CD14-positive monocyte (primary cell): ENCODE results near the gene CDH4. TPM values are rescaled to one million over a fixed set of nuclear protein-coding genes. Genes with fewer than 3 reads are reported as not detected.
A peak's percentile ranks its signal among the peaks of the same experiment; 100 is the strongest.

Source experiments
- DNase-seq, 3 donors: peaks; one replicate each; pipeline ENCODE4 v3.0.0-alpha.2; 2011 to 2022
- H2AFZ ChIP-seq: 2 replicates; pipeline ENCODE4 v1.6.0; 2012; ENCODE audit warnings: mild to moderate bottlenecking, low read depth, low read length, inconsistent platforms; ENCODE audit not compliant: insufficient read depth, poor library complexity, severe bottlenecking
- H3K27ac ChIP-seq, 2 donors: 1 replicate in 1 of 2; 2 replicates in 1 of 2; pipeline ENCODE4 v1.5.1; 2012 to 2013; ENCODE audit warnings: low read length in 2 of 2, control low read depth in 1 of 2, inconsistent platforms in 1 of 2, low read depth in 1 of 2, mild to moderate bottlenecking in 1 of 2
- H3K27me3 ChIP-seq, 2 donors: one replicate each; pipeline versions ENCODE4 v1.6.0 to v1.6.1; 2011 to 2013; ENCODE audit warnings: low read length in 2 of 2; ENCODE audit not compliant: control insufficient read depth in 2 of 2, insufficient read depth in 2 of 2
- H3K36me3 ChIP-seq, 2 donors: replicated peaks in 1 of 2; 1 replicate in 1 of 2; 2 replicates in 1 of 2; pipeline versions ENCODE4 v1.5.1 to v1.6.1; 2012 to 2013; ENCODE audit warnings: low read length in 2 of 2, control low read depth in 1 of 2, inconsistent platforms in 1 of 2, mild to moderate bottlenecking in 1 of 2; ENCODE audit not compliant: insufficient read depth in 2 of 2, control insufficient read depth in 1 of 2
- H3K4me1 ChIP-seq, 2 donors: 1 replicate in 1 of 2; 2 replicates in 1 of 2; pipeline versions ENCODE4 v1.5.1 to v1.6.1; 2012 to 2013; ENCODE audit warnings: low read length in 2 of 2, control low read depth in 1 of 2, inconsistent platforms in 1 of 2, mild to moderate bottlenecking in 1 of 2, moderate library complexity in 1 of 2; ENCODE audit not compliant: insufficient read depth in 2 of 2, control insufficient read depth in 1 of 2
- H3K4me2 ChIP-seq: replicated peaks from 2 replicates; pipeline ENCODE3; 2012; ENCODE audit warnings: low read length, moderate library complexity, mild to moderate bottlenecking; ENCODE audit not compliant: poor library complexity, severe bottlenecking; ENCODE audit errors: extremely low read depth
- H3K4me3 ChIP-seq, 3 experiments: fragments of 200-600 bp in 1 of 3; sonication (generic) in 1 of 3; replicated peaks in 1 of 3; 1 replicate in 2 of 3; 2 replicates in 1 of 3; pipeline ENCODE4 v1.5.1; 2011 to 2013; ENCODE audit warnings: low read length in 3 of 3, mild to moderate bottlenecking in 3 of 3, control low read depth in 2 of 3, low read depth in 2 of 3, inconsistent platforms in 1 of 3, moderate library complexity in 1 of 3
- H3K79me2 ChIP-seq: 2 replicates; pipeline ENCODE4 v1.6.0; 2012; ENCODE audit warnings: mild to moderate bottlenecking, control low read depth, inconsistent platforms, low read length, moderate library complexity; ENCODE audit not compliant: insufficient read depth
- H3K9ac ChIP-seq: 2 replicates; pipeline ENCODE4 v1.6.0; 2017; ENCODE audit warnings: low read length, mild to moderate bottlenecking; ENCODE audit not compliant: insufficient read depth, poor library complexity, severe bottlenecking
- H3K9me3 ChIP-seq, 2 donors: replicated peaks in 1 of 2; 1 replicate in 1 of 2; 2 replicates in 1 of 2; pipeline versions ENCODE4 v1.5.1 to v1.6.1; 2012 to 2013; ENCODE audit warnings: low read length in 2 of 2, control low read depth in 1 of 2; ENCODE audit not compliant: control insufficient read depth in 1 of 2, insufficient read depth in 1 of 2
- H4K20me1 ChIP-seq: 2 replicates; pipeline ENCODE4 v1.6.0; 2012; ENCODE audit warnings: mild to moderate bottlenecking, low read length, control low read depth, moderate library complexity; ENCODE audit not compliant: insufficient read depth
- H3K27ac Mint-ChIP-seq, 7 donors: one replicate each; pipeline ENCODE4 v1.8.0; 2020; ENCODE audit warnings: mild to moderate bottlenecking in 7 of 7, mixed read lengths in 7 of 7, moderate library complexity in 6 of 7, inconsistent platforms in 2 of 7
- H3K27me3 Mint-ChIP-seq, 3 donors: one replicate each; pipeline ENCODE4 v1.8.0; 2021 to 2022; ENCODE audit warnings: low read depth in 3 of 3, mild to moderate bottlenecking in 3 of 3, mixed read lengths in 3 of 3, moderate library complexity in 3 of 3, inconsistent platforms in 1 of 3
- H3K36me3 Mint-ChIP-seq, 2 donors: one replicate each; pipeline ENCODE4 v1.8.0; 2020; ENCODE audit warnings: mixed read lengths in 2 of 2, inconsistent platforms in 1 of 2, mild to moderate bottlenecking in 1 of 2
- H3K4me1 Mint-ChIP-seq: one replicate; pipeline ENCODE4 v1.8.0; 2020; ENCODE audit warnings: mild to moderate bottlenecking, mixed read lengths
- H3K4me3 Mint-ChIP-seq, 2 donors: one replicate each; pipeline ENCODE4 v1.8.0; 2020; ENCODE audit warnings: mild to moderate bottlenecking in 2 of 2, mixed read lengths in 2 of 2, moderate library complexity in 1 of 2
- H3K9me3 Mint-ChIP-seq, 7 donors: one replicate each; pipeline ENCODE4 v1.8.0; 2020 to 2022; ENCODE audit warnings: mixed read lengths in 7 of 7, mild to moderate bottlenecking in 6 of 7, moderate library complexity in 6 of 7, inconsistent platforms in 2 of 7
- CTCF ChIP-seq: fragments of 200-600 bp; IDR thresholded peaks from one replicate; pipeline ENCODE4 v1.8.0; 2022; ENCODE audit warnings: antibody characterized with exemption, mild to moderate bottlenecking
- WGBS: methylation state at CpG from one replicate; pipeline ENCODE4 v1.1.5; 2013; ENCODE audit warnings: missing lambda C conversion rate; ENCODE audit not compliant: insufficient coverage; 5-methylcytosine and 5-hydroxymethylcytosine counted together
- intact Hi-C, 2 donors: fragments of 100-400 bp; cut with micrococcal nuclease; formaldehyde crosslinking; loops; one replicate each; pipeline versions ENCODE4 v1.15.0 to v1.15.1; 2023
- polyA plus RNA-seq, 3 donors: library from polyadenylated mRNA; depleted of rRNA in 1 of 3; unstranded in 2 of 3; stranded (reverse) in 1 of 3; fragments of 300-500 nt in 2 of 3; fragments of >200 nt in 1 of 3; fragmentation: Illumina TruSeq in 2 of 3; gene quantifications; 1 replicate in 2 of 3; 2 replicates in 1 of 3; pipeline ENCODE4 v1.2.3, GENCODE V29; 2012 to 2021

Gene CDH4
- polyA plus RNA-seq, 3 donors: not detected

- no peaks in the 10 kb centered on the region for H3K4me1 Mint-ChIP-seq
- peaks cover 0 to 31% (median 16%) of the 10 kb centered on the region in 7 donors for H3K9me3 Mint-ChIP-seq
- Histone ChIP-seq H3K79me2 (no peaks in the 10 kb centered on the region), H3K27me3 (no peaks in the 10 kb centered on the region), H3K9ac (no peak overlapping the region), H3K4me2 (no peak overlapping the region), H3K36me3 (no peaks in the 10 kb centered on the region), H4K20me1 (no peaks in the 10 kb centered on the region), H3K4me1 (no peaks in the 10 kb centered on the region), H3K9me3 (peaks cover 0 to 79% of the 10 kb centered on the region in 2 donors), H3K4me3 (no peak overlapping the region), H2AFZ (no peak overlapping the region), H3K27ac (no peak overlapping the region)
- peak overlapping the region in 1 of 7 donors; percentile 4 for H3K27ac Mint-ChIP-seq
- H3K36me3 Mint-ChIP-seq: no peaks in the 10 kb centered on the region
- H3K4me3 Mint-ChIP-seq: no peak overlapping the region
- peaks cover 0 to 3% (median 0%) of the 10 kb centered on the region in 3 donors for H3K27me3 Mint-ChIP-seq
- no peak for TF ChIP-seq CTCF
- 84% methylated on average over 8 of the region's 15 CpGs for WGBS
- no peak for DNase-seq
- intact Hi-C loops: no loop called here
Measured at GRCh38 chr20:61307686-61308476, 55.8 kb downstream of the CDH4 start.

DNA sequence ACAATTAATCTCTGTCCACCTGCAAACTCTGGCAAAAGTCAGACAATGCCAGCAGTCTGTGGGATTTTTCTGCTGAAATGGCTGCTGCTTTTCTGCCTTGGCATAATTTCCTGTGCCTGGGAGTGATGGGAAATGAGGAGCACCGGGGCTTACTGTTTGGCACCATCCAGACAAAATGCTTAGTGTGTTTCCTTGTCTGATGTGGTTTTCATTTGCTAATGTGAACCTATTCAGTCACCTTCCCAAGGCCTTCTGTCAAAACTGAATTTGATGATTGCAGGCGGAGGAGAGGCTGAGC, 56.4 kb downstream of the CDH4 start:
- Mint-ChIP-seq H3K27me3 (peaks cover 0 to 3% (median 0%) of the 10 kb centered on the region in 3 donors), H3K9me3 (peaks cover 0 to 36% (median 12%) of the 10 kb centered on the region in 7 donors), H3K27ac (no peak overlapping the region), H3K4me1 (no peaks in the 10 kb centered on the region), H3K36me3 (no peaks in the 10 kb centered on the region), H3K4me3 (no peak overlapping the region)
- no peak for DNase-seq
- H3K4me3 ChIP-seq: no peak overlapping the region
- WGBS: no CpG with 5 or more reads among the region's 2 CpGs
- no peak for TF ChIP-seq CTCF
- H3K4me1 ChIP-seq: no peaks in the 10 kb centered on the region
- peaks cover 0 to 79% of the 10 kb centered on the region in 2 donors for H3K9me3 ChIP-seq
- H4K20me1 ChIP-seq: no peaks in the 10 kb centered on the region
- no peaks in the 10 kb centered on the region for H3K27me3 ChIP-seq
- intact Hi-C loops: no loop called here
- H3K79me2 ChIP-seq: no peaks in the 10 kb centered on the region
- no peaks in the 10 kb centered on the region for H3K36me3 ChIP-seq
- no peak overlapping the region for H3K9ac ChIP-seq
- H3K27ac ChIP-seq: no peak overlapping the region
- H2AFZ ChIP-seq: no peak overlapping the region
- H3K4me2 ChIP-seq: no peak overlapping the region
